Activated naive CD8-positive, alpha-beta T cell treated with anti-CD3 and anti-CD28 coated beads for 36 hours (primary cell): ENCODE data around the gene SART1. TPM values are rescaled to one million over a fixed set of nuclear protein-coding genes. Genes with fewer than 3 reads are reported as not detected.
A peak's percentile ranks its signal among the peaks of the same experiment; 100 is the strongest.

ENCODE experiments used
- DNase-seq: peaks from one replicate; pipeline ENCODE4 v3.0.0; 2021
- H3K27ac Mint-ChIP-seq: one replicate; pipeline ENCODE4 v1.8.0; 2022; ENCODE audit warnings: mild to moderate bottlenecking, moderate library complexity, mixed read lengths
- H3K27me3 Mint-ChIP-seq: one replicate; pipeline ENCODE4 v1.8.0; 2022; ENCODE audit warnings: mild to moderate bottlenecking, mixed read lengths
- H3K36me3 Mint-ChIP-seq: one replicate; pipeline ENCODE4 v1.8.0; 2021; ENCODE audit warnings: mild to moderate bottlenecking, mixed read lengths
- H3K4me1 Mint-ChIP-seq: one replicate; pipeline ENCODE4 v1.8.0; 2021; ENCODE audit warnings: mixed read lengths
- H3K4me3 Mint-ChIP-seq: one replicate; pipeline ENCODE4 v1.8.0; 2022; ENCODE audit warnings: mild to moderate bottlenecking, moderate library complexity, mixed read lengths
- H3K9me3 Mint-ChIP-seq: one replicate; pipeline ENCODE4 v1.8.0; 2022; ENCODE audit warnings: mixed read lengths
- total RNA-seq, 2 experiments: library from RNA; stranded (reverse); gene quantifications; one replicate each; pipeline ENCODE4 v1.2.3, GENCODE V29; 2021

Gene SART1
- total RNA-seq, 2 experiments from 2014 or later: 59.6 to 62.6 TPM

DNA sequence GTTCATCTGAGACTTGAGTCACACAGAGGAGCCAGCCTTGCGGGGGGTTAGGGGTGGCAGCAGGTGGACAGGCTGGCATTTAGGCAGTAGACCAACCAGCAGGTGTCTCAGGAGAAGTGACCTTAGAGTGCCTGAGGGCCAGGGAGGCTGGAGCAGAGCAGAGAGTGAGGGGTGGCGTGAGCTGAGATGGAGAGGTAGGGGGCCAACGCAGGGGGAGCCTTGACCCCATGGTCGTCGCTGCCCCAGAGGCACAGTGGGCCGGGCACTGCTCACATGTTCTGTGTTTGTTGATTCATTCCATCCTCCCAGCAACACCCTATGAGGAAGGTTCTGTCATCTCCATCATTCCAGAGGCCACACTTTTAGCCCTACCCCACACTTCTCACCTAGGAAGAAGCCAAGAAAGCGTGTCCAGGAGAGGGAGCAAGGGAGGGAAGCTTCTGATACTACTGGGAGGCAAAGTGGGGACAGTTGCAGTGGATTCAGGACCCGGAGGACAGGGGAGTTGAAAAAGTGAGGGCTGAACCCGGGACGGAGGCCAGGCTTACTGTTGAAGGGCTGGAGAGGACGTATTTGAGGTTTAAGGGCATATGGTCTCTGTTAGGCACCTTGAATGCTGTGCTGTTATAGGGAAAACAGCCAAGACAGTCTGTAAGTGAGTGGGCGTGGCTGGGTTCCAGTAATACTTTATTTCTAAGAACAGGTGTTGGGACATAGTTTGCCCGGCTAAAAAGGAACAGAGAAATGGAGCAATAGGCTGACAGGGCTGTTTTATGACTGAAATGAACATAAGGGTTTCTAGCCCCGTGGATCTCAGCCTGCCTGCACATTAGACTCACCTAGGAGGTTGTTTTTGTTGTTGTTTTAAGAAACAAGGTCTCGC is 7.3 kb downstream of the SART1 start:
- Mint-ChIP-seq H3K36me3 (peaks cover 32% of the 10 kb centered on the region), H3K4me3 (no peak overlapping the region), H3K27ac (no peak overlapping the region), H3K4me1 (peaks cover 10% of the 10 kb centered on the region), H3K9me3 (no peaks in the 10 kb centered on the region), H3K27me3 (no peaks in the 10 kb centered on the region)
- no peak for DNase-seq

DNA sequence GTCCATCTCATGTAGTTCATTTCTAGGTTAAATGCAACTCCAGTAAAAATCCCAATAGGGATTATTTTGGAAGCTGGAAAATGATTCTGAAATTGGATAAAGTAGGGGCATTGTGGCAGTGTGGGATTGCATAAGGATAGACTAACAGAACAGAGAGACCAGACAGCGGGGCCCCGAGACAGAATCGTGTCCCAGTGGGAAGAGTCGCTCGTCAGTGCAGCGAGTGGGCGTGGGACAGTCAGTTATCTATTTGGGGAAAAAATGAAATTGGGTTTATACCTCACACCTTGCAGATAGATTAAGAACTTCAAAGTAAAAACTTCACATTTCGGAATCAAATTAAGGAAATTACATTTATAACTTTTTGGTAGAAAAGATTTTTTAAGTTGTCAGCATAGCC is 10.6 kb downstream of the SART1 start:
- H3K4me1 Mint-ChIP-seq: peaks cover 3% of the 10 kb centered on the region
- peaks cover 32% of the 10 kb centered on the region for H3K36me3 Mint-ChIP-seq
- H3K27ac Mint-ChIP-seq: no peak overlapping the region
- H3K27me3 Mint-ChIP-seq: no peaks in the 10 kb centered on the region
- DNase-seq: no peak
- no peak overlapping the region for H3K4me3 Mint-ChIP-seq
- H3K9me3 Mint-ChIP-seq: no peaks in the 10 kb centered on the region

DNA sequence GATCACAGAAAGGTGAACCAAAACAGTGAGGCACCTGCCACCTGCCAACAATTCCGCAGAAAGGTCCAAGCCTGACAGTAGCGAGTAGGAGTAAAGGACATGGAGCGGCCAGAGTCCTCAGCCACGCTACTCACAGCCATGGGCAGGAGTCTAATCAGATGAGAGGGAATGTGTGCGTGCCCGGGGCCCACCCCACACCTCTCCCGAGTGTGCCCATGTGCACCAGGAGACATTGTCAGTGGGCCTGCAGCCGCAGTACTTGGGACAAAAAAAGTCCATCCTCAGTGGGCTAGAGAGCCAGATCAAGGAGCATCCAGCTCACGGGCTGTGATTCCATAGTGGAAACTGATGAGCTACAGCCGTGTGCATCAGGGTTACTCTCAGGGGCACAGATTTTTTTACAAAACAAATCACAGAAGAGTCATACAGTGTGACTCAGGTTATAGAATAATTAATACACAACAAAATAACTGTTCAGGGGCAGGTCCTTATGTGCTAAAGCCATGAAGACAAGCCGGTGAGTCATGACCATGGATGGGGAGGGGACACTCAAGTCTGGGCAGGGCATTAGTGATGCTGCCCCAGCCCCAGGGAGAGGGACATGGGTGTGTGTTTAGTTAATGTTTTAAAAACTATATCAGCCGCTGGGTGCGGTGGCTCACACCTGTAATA is 12.0 kb downstream of the SART1 start:
- Mint-ChIP-seq H3K4me3 (no peak overlapping the region), H3K27me3 (no peaks in the 10 kb centered on the region), H3K27ac (peak overlapping the region; percentile 45), H3K9me3 (no peaks in the 10 kb centered on the region), H3K4me1 (peaks cover 3% of the 10 kb centered on the region), H3K36me3 (peaks cover 28% of the 10 kb centered on the region)
- DNase-seq: no peak

DNA sequence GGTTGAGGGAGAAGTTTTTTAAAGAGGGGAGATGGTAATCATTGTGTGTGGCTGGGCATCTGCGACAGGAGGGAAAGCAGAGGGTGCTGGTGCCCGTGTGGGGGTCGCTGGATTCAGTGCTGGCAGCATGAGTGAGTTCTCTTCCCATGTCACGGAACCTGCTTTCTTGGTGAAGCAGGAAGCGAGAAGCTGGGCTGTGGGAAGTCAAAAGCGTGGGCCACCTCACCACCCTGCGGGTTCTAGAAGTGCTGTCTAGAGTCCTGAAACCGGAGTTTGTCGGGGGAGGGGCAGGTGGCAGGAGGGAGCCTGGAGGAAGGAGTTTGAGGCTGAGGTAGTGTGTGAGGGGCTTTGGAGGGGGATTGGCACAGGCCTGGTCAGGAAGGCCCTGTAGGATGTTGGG is 14.2 kb downstream of the SART1 start:
- peak overlapping the region; percentile 5 for H3K27ac Mint-ChIP-seq

DNA sequence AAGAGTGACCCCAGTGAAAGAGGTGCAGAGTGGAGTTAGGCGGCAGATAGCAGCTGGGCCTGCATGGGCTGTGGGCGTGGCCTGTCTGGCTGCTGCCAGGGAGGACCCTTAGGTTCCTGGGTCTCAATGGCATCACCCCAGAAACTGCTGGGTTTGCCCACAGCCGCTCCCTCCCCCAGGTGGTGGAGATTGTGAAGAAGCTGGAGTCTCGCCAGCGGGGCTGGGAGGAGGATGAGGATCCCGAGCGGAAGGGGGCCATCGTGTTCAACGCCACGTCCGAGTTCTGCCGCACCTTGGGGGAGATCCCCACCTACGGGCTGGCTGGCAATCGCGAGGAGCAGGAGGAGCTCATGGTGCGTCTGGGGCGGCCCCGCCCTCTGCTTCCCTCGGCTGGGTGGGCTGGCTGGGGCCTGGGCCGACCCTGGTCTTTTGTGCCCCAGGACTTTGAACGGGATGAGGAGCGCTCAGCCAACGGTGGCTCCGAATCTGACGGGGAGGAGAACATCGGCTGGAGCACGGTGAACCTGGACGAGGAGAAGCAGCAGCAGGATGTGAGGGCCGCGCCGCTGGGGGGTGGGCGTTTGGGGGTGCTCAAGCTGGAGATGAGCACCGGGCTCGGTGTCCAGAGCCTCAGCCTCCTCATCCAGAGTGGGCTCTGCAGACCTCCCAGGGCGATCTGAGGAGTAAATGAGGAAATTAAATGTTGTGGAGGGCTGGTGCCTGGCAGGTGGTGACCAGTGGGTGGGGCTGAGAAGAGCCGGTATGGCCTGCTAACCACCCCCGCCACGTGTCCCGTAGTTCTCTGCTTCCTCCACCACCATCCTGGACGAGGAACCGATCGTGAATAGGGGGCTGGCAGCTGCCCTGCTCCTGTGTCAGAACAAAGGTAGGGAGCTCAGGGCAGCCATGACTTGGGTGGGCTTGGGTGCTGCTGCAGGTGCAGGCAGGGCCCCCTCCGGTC is 15.0 kb downstream of the SART1 start:
- Mint-ChIP-seq H3K4me1 (no peaks in the 10 kb centered on the region), H3K36me3 (peaks cover 33% of the 10 kb centered on the region), H3K27ac (no peak overlapping the region), H3K4me3 (no peak overlapping the region), H3K27me3 (no peaks in the 10 kb centered on the region), H3K9me3 (no peaks in the 10 kb centered on the region)
- DNase-seq: no peak

More for the DNA sequence above, 14.2 kb downstream of the SART1 start:
- Mint-ChIP-seq H3K9me3 (no peaks in the 10 kb centered on the region), H3K4me1 (no peaks in the 10 kb centered on the region), H3K27me3 (no peaks in the 10 kb centered on the region), H3K36me3 (peaks cover 33% of the 10 kb centered on the region), H3K4me3 (no peak overlapping the region)
- DNase-seq: no peak

DNA sequence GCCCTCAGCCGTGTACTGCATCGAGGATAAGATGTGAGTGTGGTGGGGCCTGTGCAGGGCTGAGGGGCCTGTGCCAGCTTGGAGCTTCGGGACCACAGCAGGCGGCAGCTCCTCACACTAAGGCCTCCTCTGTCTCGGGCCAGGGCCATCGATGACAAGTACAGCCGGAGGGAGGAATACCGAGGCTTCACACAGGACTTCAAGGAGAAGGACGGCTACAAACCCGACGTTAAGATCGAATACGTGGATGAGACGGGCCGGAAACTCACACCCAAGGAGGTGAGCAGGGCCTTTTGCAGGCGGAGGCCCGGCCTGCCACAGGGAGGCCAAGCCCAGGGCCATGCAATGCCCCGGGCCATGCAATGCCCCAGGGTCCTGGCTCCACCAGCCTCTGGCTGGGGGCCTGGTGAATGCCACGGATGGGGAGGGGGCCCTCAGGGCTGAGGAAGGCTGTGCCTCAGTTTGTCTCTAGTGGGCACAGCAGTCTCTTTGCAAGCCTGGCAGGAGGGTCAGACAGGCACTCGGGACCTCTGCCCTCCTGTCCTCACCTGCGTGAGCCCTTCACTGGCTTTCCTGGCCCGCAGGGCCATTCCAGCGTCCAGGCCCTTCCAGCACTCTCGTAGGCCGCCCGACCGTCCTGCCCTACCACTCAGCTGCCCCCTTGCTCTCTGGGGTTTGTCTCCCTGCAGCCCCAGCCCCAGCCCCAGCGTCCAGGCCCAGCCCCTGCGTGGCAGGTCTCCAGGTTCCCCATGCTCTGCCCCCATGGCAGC is 16.3 kb downstream of the SART1 start:
- Mint-ChIP-seq H3K27ac (no peak overlapping the region), H3K4me1 (no peaks in the 10 kb centered on the region), H3K36me3 (peaks cover 26% of the 10 kb centered on the region), H3K9me3 (no peaks in the 10 kb centered on the region), H3K4me3 (no peak overlapping the region), H3K27me3 (no peaks in the 10 kb centered on the region)
- DNase-seq: no peak

DNA sequence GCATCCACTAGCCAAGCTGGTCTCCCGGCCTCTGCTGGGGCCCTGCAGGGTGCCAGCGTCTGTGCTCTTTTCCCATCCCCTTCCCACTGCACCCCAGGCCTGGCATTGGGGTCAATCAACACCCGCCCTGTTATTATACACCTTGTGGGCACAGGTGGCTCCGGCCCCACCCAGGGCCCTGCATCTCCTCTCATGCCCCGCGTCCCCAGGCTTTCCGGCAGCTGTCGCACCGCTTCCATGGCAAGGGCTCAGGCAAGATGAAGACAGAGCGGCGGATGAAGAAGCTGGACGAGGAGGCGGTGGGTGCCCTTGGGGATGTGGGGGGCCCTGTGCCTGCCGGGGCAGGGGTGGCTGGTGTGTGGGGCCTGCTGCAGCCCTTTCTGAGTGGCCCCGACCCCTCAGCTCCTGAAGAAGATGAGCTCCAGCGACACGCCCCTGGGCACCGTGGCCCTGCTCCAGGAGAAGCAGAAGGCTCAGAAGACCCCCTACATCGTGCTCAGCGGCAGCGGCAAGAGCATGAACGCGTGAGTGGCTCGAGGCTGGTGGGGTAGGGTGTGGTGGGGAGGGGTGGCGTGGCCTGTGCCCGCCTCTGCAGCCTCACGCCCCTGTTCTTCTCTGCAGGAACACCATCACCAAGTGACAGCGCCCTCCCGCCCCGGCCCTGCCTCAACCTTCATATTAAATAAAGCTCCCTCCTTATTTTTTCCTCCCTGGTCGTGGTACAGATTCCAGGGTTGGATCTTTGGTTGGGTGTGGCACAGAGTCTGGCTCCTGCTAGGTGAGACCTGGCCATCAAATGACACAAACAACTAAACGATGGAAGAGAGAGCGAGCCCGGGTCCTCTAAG is 17.1 kb downstream of the SART1 start:
- H3K27ac Mint-ChIP-seq: no peak overlapping the region
- DNase-seq: no peak
- peaks cover 21% of the 10 kb centered on the region for H3K36me3 Mint-ChIP-seq
- no peak overlapping the region for H3K4me3 Mint-ChIP-seq
- H3K9me3 Mint-ChIP-seq: no peaks in the 10 kb centered on the region
- H3K4me1 Mint-ChIP-seq: no peaks in the 10 kb centered on the region
- H3K27me3 Mint-ChIP-seq: no peaks in the 10 kb centered on the region

DNA sequence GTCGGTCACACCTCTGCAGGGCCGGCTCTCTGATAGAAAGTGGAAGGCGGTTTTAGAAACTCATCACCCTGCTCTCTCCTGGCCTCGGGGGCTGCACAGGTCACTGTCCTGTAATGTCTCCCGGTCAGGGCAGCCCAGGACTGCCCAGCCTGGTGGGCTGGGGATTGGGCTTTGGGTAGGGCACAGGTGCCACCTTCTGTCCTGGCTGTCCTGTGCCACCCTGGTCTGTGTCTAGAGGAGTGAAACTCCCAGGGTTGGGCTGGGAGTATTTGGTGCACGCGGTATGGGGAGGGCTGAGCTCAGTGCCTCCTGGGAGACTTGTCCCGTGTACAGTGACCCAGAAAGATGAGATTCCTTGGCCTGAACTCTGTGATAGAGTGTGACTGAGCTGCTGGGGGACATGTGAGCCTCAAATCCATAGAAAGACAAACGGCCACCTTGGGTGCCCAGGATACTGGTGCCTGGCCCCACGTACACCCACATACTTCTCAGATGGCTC is 17.8 kb downstream of the SART1 start:
- H3K4me1 Mint-ChIP-seq: no peaks in the 10 kb centered on the region
- H3K27me3 Mint-ChIP-seq: no peaks in the 10 kb centered on the region

DNA sequence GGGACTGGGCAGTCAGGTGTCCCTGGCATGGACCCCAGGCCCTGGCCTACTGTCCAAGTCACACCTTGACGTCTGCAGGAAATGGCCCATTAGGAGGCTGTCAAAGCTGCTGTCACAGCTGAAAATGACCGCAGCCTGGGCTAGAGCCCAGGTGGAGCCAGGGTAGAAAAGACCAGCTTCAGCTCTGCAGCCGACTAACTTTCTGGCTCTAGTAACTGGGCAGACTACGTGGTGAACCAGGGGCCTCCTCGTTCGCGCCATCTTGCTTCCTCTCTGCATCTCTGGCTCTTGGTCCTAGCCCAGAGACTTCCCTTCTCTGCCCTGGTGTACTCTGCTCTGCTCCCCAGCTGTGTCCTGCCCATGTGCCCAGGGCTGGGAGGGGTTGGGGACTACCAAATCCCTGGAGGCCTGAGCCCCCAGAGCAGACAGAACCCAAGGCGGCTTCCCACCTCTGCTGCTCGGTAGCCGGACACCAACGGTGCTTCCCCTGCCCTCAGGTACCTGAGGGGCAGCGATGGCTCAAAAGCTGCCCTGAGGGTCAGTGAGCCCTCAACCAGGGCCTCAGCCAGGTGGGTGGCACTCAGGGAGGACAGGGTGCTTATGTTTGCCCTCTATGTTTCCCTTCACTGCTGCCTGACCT is 19.7 kb downstream of the SART1 start:
- Mint-ChIP-seq H3K27ac (no peak overlapping the region), H3K36me3 (peaks cover 9% of the 10 kb centered on the region), H3K4me1 (no peaks in the 10 kb centered on the region), H3K4me3 (no peak overlapping the region), H3K27me3 (no peaks in the 10 kb centered on the region), H3K9me3 (no peaks in the 10 kb centered on the region)
- DNase-seq: no peak

More for the DNA sequence above, 17.8 kb downstream of the SART1 start:
- H3K27ac Mint-ChIP-seq: no peak overlapping the region
- H3K4me3 Mint-ChIP-seq: no peak overlapping the region
- no peak for DNase-seq
- H3K9me3 Mint-ChIP-seq: no peaks in the 10 kb centered on the region
- H3K36me3 Mint-ChIP-seq: peaks cover 17% of the 10 kb centered on the region

DNA sequence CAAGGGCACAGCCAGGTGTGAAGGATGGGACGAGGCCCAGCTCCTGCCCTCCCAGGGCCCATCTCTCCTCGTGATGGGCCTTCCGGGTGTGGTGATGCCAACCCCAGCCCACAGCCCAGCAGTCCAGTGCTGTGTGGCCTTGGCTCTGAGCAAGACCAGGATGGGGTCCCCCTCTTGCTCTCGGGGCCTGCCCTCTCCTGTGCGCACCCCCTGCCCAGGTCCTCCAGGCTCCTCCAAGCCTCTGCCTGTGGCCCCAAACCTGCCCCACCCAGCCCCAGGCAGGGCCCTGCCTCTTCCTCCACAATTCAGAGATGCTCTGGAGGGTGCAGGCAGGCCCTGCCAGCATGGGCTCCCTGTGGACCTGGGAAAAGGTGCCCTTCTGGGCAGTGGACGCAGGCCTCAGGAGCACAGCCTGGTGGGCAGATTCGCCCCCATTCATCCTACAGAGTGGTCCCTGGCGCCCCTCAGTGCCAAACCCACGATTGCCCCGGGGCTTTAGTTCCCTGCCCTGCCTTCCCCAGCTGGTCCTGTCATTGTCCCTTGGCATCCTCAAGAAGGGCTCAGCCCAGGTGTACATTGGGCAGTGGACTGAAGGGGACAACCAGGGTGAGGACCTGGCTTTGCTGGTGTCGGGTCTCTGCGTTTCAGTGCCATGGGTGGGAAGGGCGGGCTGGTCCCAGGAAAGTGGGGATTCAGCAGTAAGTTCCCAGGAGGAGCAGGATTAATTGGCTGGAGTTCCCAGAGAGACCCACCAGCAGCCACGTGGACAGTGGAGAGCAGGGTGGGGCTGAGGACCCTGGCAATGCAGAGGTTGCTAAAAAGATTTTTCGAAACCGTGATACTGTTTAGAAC is 20.7 kb downstream of the SART1 start:
- H3K4me1 Mint-ChIP-seq: no peaks in the 10 kb centered on the region
- H3K4me3 Mint-ChIP-seq: no peak overlapping the region
- H3K27me3 Mint-ChIP-seq: no peaks in the 10 kb centered on the region
- H3K27ac Mint-ChIP-seq: no peak overlapping the region
- H3K9me3 Mint-ChIP-seq: no peaks in the 10 kb centered on the region
- DNase-seq: no peak
- peaks cover 9% of the 10 kb centered on the region for H3K36me3 Mint-ChIP-seq

DNA sequence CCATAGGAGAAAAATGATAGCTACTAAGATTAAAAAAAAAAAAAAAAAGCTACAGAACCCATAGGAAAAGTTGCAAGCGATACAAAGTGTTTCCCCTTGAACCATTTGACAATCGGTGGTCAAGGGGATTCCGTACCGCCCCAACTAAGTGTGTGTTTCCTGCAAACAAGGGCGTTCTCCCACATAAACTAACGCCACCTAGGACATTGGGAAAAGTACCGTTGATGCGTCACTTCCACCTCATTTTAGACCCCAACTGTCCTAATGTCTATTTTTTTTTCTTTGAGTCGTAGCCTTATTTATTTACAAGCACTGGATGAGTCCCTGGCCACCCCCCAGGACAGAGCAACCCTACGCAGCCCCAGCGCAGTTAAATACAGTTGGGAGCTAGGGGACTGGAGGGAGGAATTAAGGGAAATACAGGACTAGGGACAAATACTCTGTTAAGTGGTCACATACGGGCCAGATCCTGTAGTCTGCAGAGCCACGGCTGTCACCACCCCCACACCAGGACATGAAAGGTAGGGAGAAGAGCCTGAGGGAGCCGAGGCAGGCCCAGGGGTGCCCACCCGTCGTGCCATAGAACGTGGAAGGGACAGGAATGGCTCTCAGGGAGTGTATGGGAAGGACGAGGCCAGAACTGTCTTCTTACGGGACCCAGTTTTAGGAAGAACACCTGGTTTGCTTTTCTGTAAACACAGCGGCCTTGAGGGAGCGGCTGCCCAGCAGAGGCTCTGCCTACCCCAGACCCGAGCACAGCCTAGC is 21.5 kb downstream of the SART1 start:
- H3K4me3 Mint-ChIP-seq: no peak overlapping the region
- H3K36me3 Mint-ChIP-seq: peaks cover 11% of the 10 kb centered on the region
- no peak for DNase-seq
- H3K4me1 Mint-ChIP-seq: no peaks in the 10 kb centered on the region
- H3K9me3 Mint-ChIP-seq: no peaks in the 10 kb centered on the region
- H3K27ac Mint-ChIP-seq: no peak overlapping the region
- no peaks in the 10 kb centered on the region for H3K27me3 Mint-ChIP-seq

DNA sequence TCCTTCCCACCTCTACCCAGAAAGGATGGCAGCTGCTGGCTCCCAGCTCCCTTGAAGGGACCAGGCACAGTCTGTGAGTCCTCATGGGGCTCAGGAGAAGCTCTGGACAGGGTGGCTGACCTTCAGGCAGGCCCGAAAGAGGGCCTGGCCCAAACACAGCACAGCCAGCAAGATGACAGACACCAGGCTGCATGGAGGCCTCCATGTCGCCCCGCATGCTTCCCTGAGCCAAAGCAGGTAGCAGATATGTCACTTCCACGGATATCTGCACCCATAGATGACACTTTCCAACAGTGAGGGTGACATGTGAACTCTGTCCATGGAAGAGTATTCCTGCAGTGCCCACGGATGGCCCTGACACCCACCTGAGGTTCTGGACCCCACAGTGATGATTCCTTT is 22.1 kb downstream of the SART1 start:
- no peaks in the 10 kb centered on the region for H3K27me3 Mint-ChIP-seq
- H3K27ac Mint-ChIP-seq: no peak overlapping the region
- H3K4me1 Mint-ChIP-seq: peaks cover under 1% of the 10 kb centered on the region
- no peaks in the 10 kb centered on the region for H3K9me3 Mint-ChIP-seq
- H3K4me3 Mint-ChIP-seq: no peak overlapping the region
- peaks cover 11% of the 10 kb centered on the region for H3K36me3 Mint-ChIP-seq
- no peak for DNase-seq
